IMR-90 (cell line): ENCODE results near the gene TAS1R1. TPM values are rescaled to one million over a fixed set of nuclear protein-coding genes. Genes with fewer than 3 reads are reported as not detected.

Source experiments
- ATAC-seq: fragments of 200-7000 bp; cut with Tn5 transposase; 2 replicates; pipeline ENCODE4 v1.9.1; 2020; ENCODE audit warnings: low read depth, mild to moderate bottlenecking, moderate library complexity
- BruUV-seq: library from RNA; stranded (reverse); fragments of 400-500 nt; replicated peaks from 2 replicates; lab custom pipeline; 2021; lab: Mats Ljungman, UMichigan
- CTCF ChIA-PET: fragments of 300-600 bp; formaldehyde crosslinking; extraction: SDS; loops from one replicate; lab custom pipeline; 2021; ENCODE audit warnings: antibody characterized with exemption; lab: Yijun Ruan, JAX
- POLR2A ChIA-PET: fragments of 300-600 bp; sonication (Branson Sonifier 250); formaldehyde crosslinking; loops from one replicate; lab custom pipeline; 2022; ENCODE audit warnings: antibody characterized with exemption; ENCODE audit not compliant: unreplicated experiment; lab: Charles Lee
- DNase-seq: peaks from one replicate; pipeline ENCODE4 v3.0.0; 2013
- H2AFZ ChIP-seq: replicated peaks from 2 replicates; pipeline ENCODE3; 2013; ENCODE audit warnings: low read length, mild to moderate bottlenecking; ENCODE audit not compliant: poor library complexity
- H2AK5ac ChIP-seq: 2 replicates; pipeline ENCODE4 v1.6.1; 2013; ENCODE audit warnings: low read depth, low read length, inconsistent platforms
- H2AK9ac ChIP-seq: replicated peaks from 2 replicates; pipeline ENCODE3; 2013; ENCODE audit warnings: mild to moderate bottlenecking, low read depth, low read length, moderate library complexity; ENCODE audit not compliant: poor library complexity
- H2BK120ac ChIP-seq: 2 replicates; pipeline ENCODE4 v1.6.1; 2013; ENCODE audit warnings: low read depth, low read length, inconsistent platforms
- H2BK15ac ChIP-seq: 3 replicates; pipeline ENCODE4 v1.6.1; 2013; ENCODE audit warnings: low read depth, low read length, inconsistent platforms
- H2BK20ac ChIP-seq: 2 replicates; pipeline ENCODE4 v1.6.1; 2013; ENCODE audit warnings: low read depth, mild to moderate bottlenecking, inconsistent platforms, low read length, moderate library complexity
- H2BK5ac ChIP-seq: 2 replicates; pipeline ENCODE4 v1.6.1; 2013; ENCODE audit warnings: mild to moderate bottlenecking, low read depth, low read length, inconsistent platforms; ENCODE audit not compliant: poor library complexity, severe bottlenecking
- H3K14ac ChIP-seq: replicated peaks from 2 replicates; pipeline ENCODE4 v1.6.1; 2013; ENCODE audit warnings: low read depth, low read length, inconsistent platforms
- H3K18ac ChIP-seq: 2 replicates; pipeline ENCODE4 v1.6.1; 2013; ENCODE audit warnings: low read depth, low read length, control low read depth
- H3K23ac ChIP-seq: 2 replicates; pipeline ENCODE4 v1.6.1; 2013; ENCODE audit warnings: low read depth, low read length, inconsistent platforms
- H3K27ac ChIP-seq: 2 replicates; pipeline ENCODE4 v1.5.1; 2013; ENCODE audit warnings: mild to moderate bottlenecking, control low read depth, low read length; ENCODE audit not compliant: insufficient read depth
- H3K27me3 ChIP-seq: 2 replicates; pipeline ENCODE4 v1.6.1; 2013; ENCODE audit warnings: low read length; ENCODE audit not compliant: control insufficient read depth, insufficient read depth
- H3K36me3 ChIP-seq: 2 replicates; pipeline ENCODE4 v1.6.1; 2013; ENCODE audit warnings: low read length, mixed read lengths; ENCODE audit not compliant: control insufficient read depth, insufficient read depth
- H3K4ac ChIP-seq: 2 replicates; pipeline ENCODE4 v1.6.1; 2013; ENCODE audit warnings: low read depth, low read length, inconsistent platforms
- H3K4me1 ChIP-seq: 2 replicates; pipeline ENCODE4 v1.6.1; 2013; ENCODE audit warnings: low read length, mixed read lengths; ENCODE audit not compliant: control insufficient read depth, insufficient read depth
- H3K4me2 ChIP-seq: 2 replicates; pipeline ENCODE4 v1.6.1; 2013; ENCODE audit warnings: low read depth, mild to moderate bottlenecking, control low read depth, low read length, moderate library complexity
- H3K4me3 ChIP-seq: 2 replicates; pipeline ENCODE4 v1.5.1; 2013; ENCODE audit warnings: low read depth, mild to moderate bottlenecking, control low read depth, low read length, moderate library complexity; ENCODE audit not compliant: insufficient read depth
- H3K56ac ChIP-seq: 2 replicates; pipeline ENCODE4 v1.6.1; 2013; ENCODE audit warnings: low read length, inconsistent platforms; ENCODE audit not compliant: insufficient read depth; ENCODE audit errors: extremely low read depth
- H3K79me1 ChIP-seq, 2 experiments: 2 replicates each; pipeline ENCODE4 v1.6.1; 2013; ENCODE audit warnings: low read length in 2 of 2, inconsistent platforms in 1 of 2, low read depth in 1 of 2
- H3K9ac ChIP-seq: 2 replicates; pipeline ENCODE4 v1.6.1; 2013; ENCODE audit warnings: low read depth, low read length, control low read depth
- H3K9me1 ChIP-seq: 2 replicates; pipeline ENCODE4 v1.6.1; 2013; ENCODE audit warnings: low read length, inconsistent platforms; ENCODE audit not compliant: insufficient read depth
- H3K9me3 ChIP-seq: 2 replicates; pipeline ENCODE4 v1.6.1; 2013; ENCODE audit warnings: low read length; ENCODE audit not compliant: control insufficient read depth, insufficient read depth
- H4K20me1 ChIP-seq: 2 replicates; pipeline ENCODE4 v1.6.1; 2013; ENCODE audit warnings: low read length, inconsistent platforms; ENCODE audit not compliant: insufficient read depth
- H4K5ac ChIP-seq: 2 replicates; pipeline ENCODE4 v1.6.1; 2013; ENCODE audit warnings: mild to moderate bottlenecking, low read depth, low read length, control low read depth
- H4K8ac ChIP-seq, 2 experiments: 2 replicates each; pipeline ENCODE4 v1.6.1; 2013; ENCODE audit warnings: low read depth in 2 of 2, low read length in 2 of 2, control low read depth in 1 of 2, inconsistent platforms in 1 of 2
- H4K91ac ChIP-seq: 2 replicates; pipeline ENCODE4 v1.6.1; 2013; ENCODE audit warnings: low read depth, low read length, inconsistent platforms; ENCODE audit not compliant: insufficient read depth
- BHLHE40 ChIP-seq: fragments of 150-350 bp; IDR thresholded peaks from 2 replicates; pipeline ENCODE4 v1.6.1; 2016; ENCODE audit warnings: mild to moderate bottlenecking, low read depth, low read length
- CEBPB ChIP-seq: IDR thresholded peaks from 2 replicates; pipeline ENCODE4 v1.6.1; 2012; ENCODE audit warnings: low read depth, low read length, improper control_type of control experiment
- CHD1 ChIP-seq: IDR thresholded peaks from 2 replicates; pipeline ENCODE4 v1.6.1; 2012; ENCODE audit warnings: low read depth, low read length, improper control_type of control experiment
- FOS ChIP-seq: fragments of 150-350 bp; IDR thresholded peaks from 2 replicates; pipeline ENCODE4 v1.6.1; 2016; ENCODE audit warnings: low read depth, low read length
- MAFK ChIP-seq: IDR thresholded peaks from 2 replicates; pipeline ENCODE4 v1.6.1; 2012; ENCODE audit warnings: low read depth, low read length, improper control_type of control experiment
- MXI1 ChIP-seq: IDR thresholded peaks from 2 replicates; pipeline ENCODE4 v1.6.1; 2012; ENCODE audit warnings: low read depth, mild to moderate bottlenecking, low read length, moderate library complexity, borderline replicate concordance
- NFE2L2 ChIP-seq: fragments of 150-350 bp; IDR thresholded peaks from 2 replicates; pipeline ENCODE4 v1.6.1; 2016; ENCODE audit warnings: low read depth, mild to moderate bottlenecking, low read length
- POLR2A ChIP-seq: IDR thresholded peaks from 2 replicates; pipeline ENCODE4 v1.6.1; 2012; ENCODE audit warnings: mild to moderate bottlenecking, low read depth, low read length
- RAD21 ChIP-seq: IDR thresholded peaks from 2 replicates; pipeline ENCODE4 v1.6.1; 2012; ENCODE audit warnings: low read length, improper control_type of control experiment
- RCOR1 ChIP-seq: IDR thresholded peaks from 2 replicates; pipeline ENCODE4 v1.6.1; 2012; ENCODE audit warnings: mild to moderate bottlenecking, low read length, improper control_type of control experiment; ENCODE audit not compliant: insufficient replicate concordance
- RFX5 ChIP-seq: IDR thresholded peaks from 2 replicates; pipeline ENCODE4 v1.8.0; 2012; ENCODE audit warnings: low read depth, mild to moderate bottlenecking, low read length, moderate library complexity
- SMC3 ChIP-seq: fragments of 150-350 bp; IDR thresholded peaks from 2 replicates; pipeline ENCODE4 v1.6.1; 2016; ENCODE audit warnings: low read depth, mild to moderate bottlenecking, antibody characterized with exemption, low read length, moderate library complexity
- WGBS, 2 experiments: methylation state at CpG; one replicate each; pipeline versions ENCODE4 v1.1.5 to v1.1.7; 2013; ENCODE audit warnings: missing lambda C conversion rate in 2 of 2; ENCODE audit not compliant: insufficient read length in 1 of 2; ENCODE audit errors: extremely low coverage in 2 of 2; 5-methylcytosine and 5-hydroxymethylcytosine counted together
- dilution Hi-C: fragments of 300-500 bp; cut with HindIII; formaldehyde crosslinking; loops from one replicate; pipeline ENCODE4 v1.14.3; 2018; ENCODE audit warnings: low sequenced_read_pairs; ENCODE audit not compliant: unreplicated experiment
- in situ Hi-C: fragments of 300-500 bp; cut with MboI; formaldehyde crosslinking; loops from 3 replicates; pipeline ENCODE4 v1.14.3; 2019; ENCODE audit warnings: low sequenced_read_pairs, inconsistent platforms, mixed read lengths
- intact Hi-C: fragments of 100-400 bp; cut with micrococcal nuclease; formaldehyde crosslinking; loops from 2 replicates; pipeline ENCODE4 v1.10.0; 2022
- polyA plus RNA-seq, 3 experiments: library from polyadenylated mRNA; depleted of rRNA; stranded (reverse); fragments of >200 nt; gene quantifications; 2 replicates each; pipeline ENCODE4 v1.2.3, GENCODE V29; 2012; ENCODE audit warnings: low replicate concordance in 1 of 3
- total RNA-seq: library from RNA; depleted of rRNA; stranded (reverse); fragments of >200 nt; gene quantifications from 2 replicates; pipeline ENCODE4 v1.2.3, GENCODE V29; 2012
- TF ChIP-seq, protein P1 (sequence below): fragments of 150-350 bp; IDR thresholded peaks from 2 replicates; pipeline ENCODE4 v1.6.1; 2017; ENCODE audit warnings: mild to moderate bottlenecking, antibody characterized with exemption, low read length, low read depth
- TF ChIP-seq, protein P2 (sequence below): conservative IDR thresholded peaks from 2 replicates; pipeline ENCODE4 v1.5.1; 2012; ENCODE audit warnings: mild to moderate bottlenecking, low read depth, low read length, improper control_type of control experiment
- TF ChIP-seq, protein P3 (sequence below): fragments of 150-350 bp; IDR thresholded peaks from 2 replicates; pipeline ENCODE4 v1.6.1; 2016; ENCODE audit warnings: low read depth, mild to moderate bottlenecking, low read length, moderate library complexity, borderline replicate concordance

TAS1R1 gene
- total and polyA plus RNA-seq, 2 of the 4 experiments (the other 2 are of a cell fraction) = 0.05 TPM; not detected in 1

DNA sequence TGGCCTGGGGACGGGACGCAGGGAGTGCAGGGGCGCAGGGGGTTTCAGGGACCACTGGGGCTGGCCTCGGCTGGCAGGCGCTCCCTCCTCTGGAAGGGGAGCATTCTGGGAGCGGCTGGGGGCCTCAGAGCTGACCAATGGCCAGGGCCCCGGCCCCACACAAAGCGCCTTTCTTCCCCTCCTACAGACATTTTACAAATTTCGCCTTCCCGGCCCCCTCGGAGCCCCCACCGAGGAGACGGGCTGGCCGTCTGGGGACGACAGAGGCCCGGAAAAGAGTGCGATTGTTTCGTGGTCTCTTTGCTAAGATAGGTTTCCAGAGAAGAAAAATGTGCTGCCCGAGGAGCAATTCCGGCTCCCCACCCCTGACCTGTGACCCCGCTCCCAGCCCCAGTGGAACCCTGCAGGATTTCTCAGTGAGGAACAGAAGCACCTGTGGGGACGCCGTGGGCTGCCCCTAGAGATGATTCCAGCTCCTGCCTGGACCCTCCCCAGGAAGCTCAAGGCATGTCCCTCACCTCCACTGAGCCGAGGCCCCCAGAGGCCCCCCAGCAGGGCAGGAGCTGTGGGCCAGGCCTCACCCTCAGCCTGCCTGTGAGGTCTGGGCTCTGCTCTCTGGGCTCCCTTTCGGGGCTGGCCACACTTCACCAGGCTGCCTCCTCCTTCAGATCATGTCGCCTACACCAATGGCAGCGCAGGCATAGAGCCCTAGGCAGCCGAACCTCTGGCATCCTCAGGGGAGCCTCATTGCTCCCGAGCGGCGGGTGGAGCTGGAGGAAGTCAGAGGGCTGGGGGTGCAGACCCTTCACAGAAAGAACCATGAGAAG lies 48.7 kb upstream of the TAS1R1 start:
- no peaks in the 10 kb centered on the region for H3K9me1 ChIP-seq
- no peaks in the 10 kb centered on the region for H3K79me1 ChIP-seq
- 78% methylated on average over 7 of the region's 31 CpGs; no CpG with 5 or more reads in 1 of the 2 experiments for WGBS, 2 experiments
- H4K91ac ChIP-seq = no peak overlapping the region
- H3K27me3 ChIP-seq = peaks cover 4% of the 10 kb centered on the region; the same call in 1 of the 2 replicates
- BruUV-seq = no TSS peak
- DNase-seq = no peak
- H2AFZ ChIP-seq = no peak overlapping the region
- H4K20me1 ChIP-seq = no peaks in the 10 kb centered on the region
- no peak overlapping the region for H3K18ac ChIP-seq
- H4K5ac ChIP-seq = no peak overlapping the region
- no peak overlapping the region for H3K9ac ChIP-seq
- H3K4ac ChIP-seq = no peak overlapping the region
- H3K4me1 ChIP-seq = no peaks in the 10 kb centered on the region; the same call in 1 of the 2 replicates
- ChIA-PET POLR2A (no interaction called here), CTCF (interaction anchor here (0.6 kb wide), 1 partner anchor 757 kb away, joined by 3 read pairs; no protein-coding TSS in a partner anchor)
- no peak overlapping the region for H3K23ac ChIP-seq
- H2AK5ac ChIP-seq = no peak overlapping the region
- no peak overlapping the region for H2BK20ac ChIP-seq
- H2BK15ac ChIP-seq = no peak overlapping the region
- no peak for ATAC-seq
- intact Hi-C loops (no loop called here), in situ Hi-C loops (no loop called here), dilution Hi-C loops (no loop called here)
- H3K27ac ChIP-seq = no peak overlapping the region
- H3K9me3 ChIP-seq = no peaks in the 10 kb centered on the region
- no peak overlapping the region for H3K56ac ChIP-seq
- H2BK5ac ChIP-seq = no peak overlapping the region
- no peak overlapping the region for H3K14ac ChIP-seq
- H3K36me3 ChIP-seq = no peaks in the 10 kb centered on the region
- no peak overlapping the region for H4K8ac ChIP-seq
- H3K4me3 ChIP-seq = no peak overlapping the region
- H2BK120ac ChIP-seq = no peak overlapping the region
- H2AK9ac ChIP-seq = no peak overlapping the region
- H3K4me2 ChIP-seq = no peak overlapping the region
- TF ChIP-seq SMC3 = no peak
- no peak for TF ChIP-seq BHLHE40
- TF ChIP-seq FOS = no peak
- no peak for TF ChIP-seq MAFK
- no peak for TF ChIP-seq RFX5
- TF ChIP-seq CHD1 = no peak
- no peak for TF ChIP-seq RCOR1
- TF ChIP-seq POLR2A = no peak
- no peak for TF ChIP-seq NFE2L2
- TF ChIP-seq, protein P1, sequence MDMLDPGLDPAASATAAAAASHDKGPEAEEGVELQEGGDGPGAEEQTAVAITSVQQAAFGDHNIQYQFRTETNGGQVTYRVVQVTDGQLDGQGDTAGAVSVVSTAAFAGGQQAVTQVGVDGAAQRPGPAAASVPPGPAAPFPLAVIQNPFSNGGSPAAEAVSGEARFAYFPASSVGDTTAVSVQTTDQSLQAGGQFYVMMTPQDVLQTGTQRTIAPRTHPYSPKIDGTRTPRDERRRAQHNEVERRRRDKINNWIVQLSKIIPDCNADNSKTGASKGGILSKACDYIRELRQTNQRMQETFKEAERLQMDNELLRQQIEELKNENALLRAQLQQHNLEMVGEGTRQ = no peak
- no peak for TF ChIP-seq MXI1
- TF ChIP-seq, protein P2, sequence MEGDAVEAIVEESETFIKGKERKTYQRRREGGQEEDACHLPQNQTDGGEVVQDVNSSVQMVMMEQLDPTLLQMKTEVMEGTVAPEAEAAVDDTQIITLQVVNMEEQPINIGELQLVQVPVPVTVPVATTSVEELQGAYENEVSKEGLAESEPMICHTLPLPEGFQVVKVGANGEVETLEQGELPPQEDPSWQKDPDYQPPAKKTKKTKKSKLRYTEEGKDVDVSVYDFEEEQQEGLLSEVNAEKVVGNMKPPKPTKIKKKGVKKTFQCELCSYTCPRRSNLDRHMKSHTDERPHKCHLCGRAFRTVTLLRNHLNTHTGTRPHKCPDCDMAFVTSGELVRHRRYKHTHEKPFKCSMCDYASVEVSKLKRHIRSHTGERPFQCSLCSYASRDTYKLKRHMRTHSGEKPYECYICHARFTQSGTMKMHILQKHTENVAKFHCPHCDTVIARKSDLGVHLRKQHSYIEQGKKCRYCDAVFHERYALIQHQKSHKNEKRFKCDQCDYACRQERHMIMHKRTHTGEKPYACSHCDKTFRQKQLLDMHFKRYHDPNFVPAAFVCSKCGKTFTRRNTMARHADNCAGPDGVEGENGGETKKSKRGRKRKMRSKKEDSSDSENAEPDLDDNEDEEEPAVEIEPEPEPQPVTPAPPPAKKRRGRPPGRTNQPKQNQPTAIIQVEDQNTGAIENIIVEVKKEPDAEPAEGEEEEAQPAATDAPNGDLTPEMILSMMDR = no peak
- TF ChIP-seq CEBPB = no peak
- TF ChIP-seq, protein P3, sequence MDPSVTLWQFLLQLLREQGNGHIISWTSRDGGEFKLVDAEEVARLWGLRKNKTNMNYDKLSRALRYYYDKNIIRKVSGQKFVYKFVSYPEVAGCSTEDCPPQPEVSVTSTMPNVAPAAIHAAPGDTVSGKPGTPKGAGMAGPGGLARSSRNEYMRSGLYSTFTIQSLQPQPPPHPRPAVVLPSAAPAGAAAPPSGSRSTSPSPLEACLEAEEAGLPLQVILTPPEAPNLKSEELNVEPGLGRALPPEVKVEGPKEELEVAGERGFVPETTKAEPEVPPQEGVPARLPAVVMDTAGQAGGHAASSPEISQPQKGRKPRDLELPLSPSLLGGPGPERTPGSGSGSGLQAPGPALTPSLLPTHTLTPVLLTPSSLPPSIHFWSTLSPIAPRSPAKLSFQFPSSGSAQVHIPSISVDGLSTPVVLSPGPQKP = no peak
- TF ChIP-seq RAD21 = no peak
